ENCODE measurements around the gene ACO1.

ACO1 gene

GRCh38 chr9:32384002-32384363, 460 bp upstream of the ACO1 start:
- DNase-seq, result no peak

GRCh38 chr9:32385152-32385884, 875 bp downstream of the ACO1 start:
- peak; percentile 7 for DNase-seq

- DNase-seq, result no peak
These were observed 1.4 kb downstream of the ACO1 start for GRCh38 chr9:32385885-32386283.

GRCh38 chr9:32387256-32387655, 2.8 kb downstream of the ACO1 start:
- no peak for DNase-seq

GRCh38 chr9:32389365-32389764, 4.9 kb downstream of the ACO1 start:
- no peak for DNase-seq

GRCh38 chr9:32393911-32394310, 9.5 kb downstream of the ACO1 start:
- DNase-seq, result no peak

- no peak for DNase-seq
These were observed 10.1 kb downstream of the ACO1 start for GRCh38 chr9:32394381-32395049.

- no peak for DNase-seq
These were observed 11.2 kb downstream of the ACO1 start for GRCh38 chr9:32395510-32396216.

GRCh38 chr9:32398207-32398606, 13.8 kb downstream of the ACO1 start:
- no peak for DNase-seq

- no peak for DNase-seq
These were observed 14.8 kb downstream of the ACO1 start for GRCh38 chr9:32399110-32399815.

GRCh38 chr9:32401488-32401887, 17.0 kb downstream of the ACO1 start:
- no peak for DNase-seq

- DNase-seq, result no peak
These were observed 19.3 kb downstream of the ACO1 start for GRCh38 chr9:32403567-32404260.

GRCh38 chr9:32404402-32404801, 20.0 kb downstream of the ACO1 start:
- no peak for DNase-seq

- no peak for DNase-seq
These were observed 20.4 kb downstream of the ACO1 start for GRCh38 chr9:32404856-32405255.

GRCh38 chr9:32405506-32405905, 21.1 kb downstream of the ACO1 start:
- DNase-seq, result no peak

- DNase-seq, result no peak
These were observed 21.6 kb downstream of the ACO1 start for GRCh38 chr9:32406046-32406445.

- DNase-seq, result no peak
These were observed 27.3 kb downstream of the ACO1 start for GRCh38 chr9:32411753-32412152.

GRCh38 chr9:32412440-32412839, 28.0 kb downstream of the ACO1 start:
- DNase-seq, result no peak

GRCh38 chr9:32413424-32413823, 29.0 kb downstream of the ACO1 start:
- DNase-seq, result no peak

GRCh38 chr9:32414856-32415255, 30.4 kb downstream of the ACO1 start:
- no peak for DNase-seq

- peak; percentile 32 for DNase-seq
These were observed 35.5 kb downstream of the ACO1 start for GRCh38 chr9:32419921-32420320.

- DNase-seq, result no peak
These were observed 37.9 kb downstream of the ACO1 start for GRCh38 chr9:32422237-32422806.

GRCh38 chr9:32423371-32423770, 38.9 kb downstream of the ACO1 start:
- DNase-seq, result no peak

Measured in NCI-H2171 treated with DMSO at 0.1 percent for 48 hours (cell line).